GM12801 (cell line): ENCODE results near the gene TRIM66.

ENCODE experiments used
- TF ChIP-seq, protein P1 (sequence below): IDR thresholded peaks from one replicate; pipeline ENCODE4 v1.5.1; 2011; ENCODE audit warnings: control low read depth; ENCODE audit not compliant: insufficient read length; ENCODE audit errors: extremely low read depth

TRIM66 gene

DNA sequence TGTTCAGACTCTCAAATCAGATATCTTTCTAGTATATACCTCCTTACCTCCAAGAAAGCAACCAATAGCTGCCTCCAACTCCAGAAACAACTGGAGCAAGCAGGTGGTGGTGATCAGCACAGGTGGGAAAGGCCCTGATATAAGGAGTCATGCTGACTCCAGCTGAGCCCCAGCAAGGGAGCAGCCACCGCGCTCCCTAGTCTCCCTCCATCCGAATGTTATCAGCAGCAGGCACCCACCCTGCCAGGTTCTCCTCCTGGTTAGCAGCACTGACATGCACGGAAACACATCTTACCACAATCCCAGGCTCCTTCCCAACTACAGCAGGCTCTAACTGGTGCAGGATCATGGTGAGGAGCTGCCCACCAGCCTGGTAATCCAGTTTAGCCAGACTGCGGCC lies 69.9 kb downstream of the TRIM66 start:
- TF ChIP-seq, protein P1, sequence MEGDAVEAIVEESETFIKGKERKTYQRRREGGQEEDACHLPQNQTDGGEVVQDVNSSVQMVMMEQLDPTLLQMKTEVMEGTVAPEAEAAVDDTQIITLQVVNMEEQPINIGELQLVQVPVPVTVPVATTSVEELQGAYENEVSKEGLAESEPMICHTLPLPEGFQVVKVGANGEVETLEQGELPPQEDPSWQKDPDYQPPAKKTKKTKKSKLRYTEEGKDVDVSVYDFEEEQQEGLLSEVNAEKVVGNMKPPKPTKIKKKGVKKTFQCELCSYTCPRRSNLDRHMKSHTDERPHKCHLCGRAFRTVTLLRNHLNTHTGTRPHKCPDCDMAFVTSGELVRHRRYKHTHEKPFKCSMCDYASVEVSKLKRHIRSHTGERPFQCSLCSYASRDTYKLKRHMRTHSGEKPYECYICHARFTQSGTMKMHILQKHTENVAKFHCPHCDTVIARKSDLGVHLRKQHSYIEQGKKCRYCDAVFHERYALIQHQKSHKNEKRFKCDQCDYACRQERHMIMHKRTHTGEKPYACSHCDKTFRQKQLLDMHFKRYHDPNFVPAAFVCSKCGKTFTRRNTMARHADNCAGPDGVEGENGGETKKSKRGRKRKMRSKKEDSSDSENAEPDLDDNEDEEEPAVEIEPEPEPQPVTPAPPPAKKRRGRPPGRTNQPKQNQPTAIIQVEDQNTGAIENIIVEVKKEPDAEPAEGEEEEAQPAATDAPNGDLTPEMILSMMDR: no peak

DNA sequence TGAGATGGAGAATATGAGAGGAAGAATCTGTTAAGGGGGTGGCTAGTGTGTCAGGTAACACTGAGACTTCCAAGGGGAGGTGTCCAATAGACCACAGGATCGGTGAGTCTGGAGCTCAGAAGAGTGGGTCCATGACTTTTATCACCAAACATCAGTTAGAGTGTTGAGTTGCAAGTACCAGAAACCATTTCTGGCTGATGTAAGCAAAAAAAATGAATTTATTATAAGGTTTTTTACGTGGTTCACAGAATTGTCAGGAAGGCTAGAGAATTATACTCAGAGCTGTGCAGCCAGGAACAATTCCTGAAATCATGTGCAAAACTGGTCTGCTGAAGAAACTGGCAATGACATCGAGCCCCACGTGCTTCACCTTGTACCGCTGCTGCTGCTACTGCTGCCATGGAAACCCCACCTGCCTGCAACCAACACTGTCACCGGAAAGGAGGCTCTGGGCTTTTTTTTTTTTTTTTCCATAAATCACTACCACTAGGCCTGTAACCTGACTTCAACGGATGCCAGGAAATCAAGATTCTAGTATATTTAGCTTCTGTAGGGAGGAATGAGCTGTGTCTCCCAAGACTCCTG lies 71.8 kb downstream of the TRIM66 start:
- TF ChIP-seq, protein P1: no peak

DNA sequence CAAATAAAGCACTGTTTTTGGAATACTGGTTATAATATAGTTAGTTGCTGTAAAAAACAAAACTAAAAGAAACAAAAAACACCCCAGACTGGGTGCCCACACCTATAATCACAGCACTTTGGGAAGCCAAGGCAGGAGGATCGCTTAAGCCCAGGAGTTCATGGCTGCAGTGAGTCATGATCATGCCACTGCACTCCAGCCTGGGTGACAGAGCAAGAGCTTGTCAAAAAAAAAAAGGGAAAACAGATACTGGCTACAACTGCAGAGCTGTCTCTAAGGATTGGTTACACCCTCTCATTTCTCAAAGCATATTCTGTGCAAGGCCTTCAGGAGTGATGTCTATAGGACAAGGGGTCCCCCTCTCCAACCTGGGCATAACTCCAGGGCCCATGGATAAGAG lies 73.8 kb downstream of the TRIM66 start:
- TF ChIP-seq, protein P1: no peak

DNA sequence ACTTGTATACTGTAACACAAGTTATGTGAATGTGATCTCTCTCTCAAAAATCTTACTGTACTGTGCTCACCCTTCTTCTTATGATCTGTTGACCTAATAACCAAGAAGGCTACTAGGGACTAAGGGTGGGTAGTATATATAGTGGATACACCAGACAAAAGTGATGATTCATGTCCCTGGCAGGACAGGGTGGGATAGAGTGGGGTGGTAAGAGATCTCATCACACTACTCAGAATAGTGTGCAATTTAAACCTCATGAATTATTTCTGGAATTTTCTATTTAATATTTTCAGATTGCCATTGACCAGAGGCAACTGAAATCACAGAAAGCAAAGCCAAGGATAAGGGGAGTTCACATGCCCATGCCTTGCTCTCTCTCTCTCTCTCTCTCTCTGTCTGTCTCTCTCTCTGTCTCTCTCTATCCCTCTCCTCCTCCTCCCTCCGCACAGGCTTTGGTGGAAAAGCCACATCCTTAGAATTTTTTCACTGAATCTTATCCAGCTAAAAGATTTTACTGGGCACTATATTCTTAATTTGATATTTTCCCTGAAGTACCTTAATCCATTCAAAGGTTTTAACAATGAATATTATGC lies 76.4 kb downstream of the TRIM66 start:
- TF ChIP-seq, protein P1: no peak

DNA sequence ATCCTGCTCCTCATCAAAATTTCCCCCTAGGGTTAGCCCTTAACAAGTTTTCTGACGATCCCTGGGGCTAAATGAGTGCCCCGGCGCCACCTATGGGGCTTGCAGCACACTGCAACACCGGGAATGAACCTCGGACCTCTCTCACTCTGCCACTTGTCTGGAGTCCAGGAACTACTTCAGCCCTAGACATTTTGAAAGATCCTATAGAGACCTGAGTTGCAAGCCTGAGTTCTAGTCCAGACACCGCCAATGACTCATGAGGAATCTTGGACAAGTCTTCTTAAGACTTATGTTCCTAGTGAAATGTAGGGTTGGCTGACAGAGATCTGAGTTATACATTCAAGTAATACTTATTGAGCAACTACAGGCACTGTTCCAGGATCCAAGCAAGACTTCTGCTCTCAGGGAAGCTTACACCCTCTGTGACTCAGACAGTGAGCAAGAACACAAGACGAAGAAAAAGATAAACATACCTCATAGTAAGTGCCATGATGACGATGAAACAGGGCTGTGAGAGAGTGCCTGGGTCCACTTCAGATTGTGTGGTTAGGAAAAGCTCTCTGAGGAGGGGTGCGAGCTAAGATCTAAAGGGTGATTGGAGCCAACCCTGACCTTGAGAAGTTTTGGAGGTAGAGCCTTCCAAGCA lies 78.3 kb downstream of the TRIM66 start:
- TF ChIP-seq, protein P1: no peak

DNA sequence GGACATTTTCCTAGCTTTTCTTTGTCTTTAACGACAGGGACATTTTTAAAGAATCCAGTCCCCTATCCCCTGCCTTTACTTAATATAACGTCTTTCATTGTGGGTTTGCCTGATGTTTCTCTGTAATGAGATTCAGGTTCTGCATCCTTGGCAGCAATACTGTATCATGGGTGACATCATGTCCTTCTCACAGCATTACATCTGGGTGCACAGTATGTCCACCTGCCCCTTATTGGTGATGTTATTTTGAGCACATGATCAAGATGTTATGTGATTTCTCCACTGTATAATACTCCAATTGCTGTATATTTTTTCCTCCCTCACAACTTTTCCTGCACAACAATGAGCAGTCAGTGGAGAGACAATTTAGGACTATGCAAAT lies 78.8 kb downstream of the TRIM66 start:
- TF ChIP-seq, protein P1: no peak

DNA sequence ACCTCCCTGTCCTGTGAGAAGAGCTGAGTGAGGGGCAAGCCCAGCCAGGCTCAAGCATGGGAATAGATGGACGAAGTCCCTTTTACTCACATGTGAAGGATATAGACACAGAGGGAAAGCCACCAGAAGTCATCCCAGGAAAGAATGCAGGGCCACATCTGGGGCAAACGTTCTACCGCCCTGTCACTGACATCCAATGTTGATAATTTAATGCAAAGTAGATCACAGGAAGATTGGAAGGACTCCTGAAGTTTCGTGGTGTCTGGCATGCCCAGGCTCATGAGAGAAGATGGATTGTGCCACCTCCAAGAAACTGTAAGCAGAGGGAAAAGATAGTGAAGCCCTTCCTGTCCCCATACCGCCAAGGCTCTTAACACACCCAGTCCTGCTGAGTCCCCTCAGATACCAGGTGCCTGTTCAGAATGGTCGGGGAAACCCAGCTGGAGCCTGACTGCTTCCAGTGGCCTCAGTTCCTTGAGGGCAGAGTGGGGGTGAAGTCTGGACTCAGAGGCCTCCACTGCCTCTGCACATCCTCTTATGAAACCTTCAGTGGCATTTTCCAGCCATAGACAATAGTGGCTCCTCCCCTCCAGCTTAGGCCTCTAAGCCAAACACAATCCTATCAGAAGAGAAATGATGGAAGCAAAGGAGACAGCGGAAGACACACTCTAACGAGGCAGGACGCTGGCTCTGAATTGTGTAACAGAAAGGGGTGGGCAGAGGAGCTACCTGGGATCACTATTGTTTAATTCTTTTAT lies 80.9 kb downstream of the TRIM66 start:
- TF ChIP-seq, protein P1: no peak
